Panc1 (cell line): ENCODE measurements around the gene ADCY9. TPM values are rescaled to one million over a fixed set of nuclear protein-coding genes. Genes with fewer than 3 reads are reported as not detected.

Source experiments
- ATAC-seq: fragments of 200-7000 bp; cut with Tn5 transposase; 2 replicates; pipeline ENCODE4 v1.9.1; 2020; ENCODE audit warnings: mild to moderate bottlenecking, moderate library complexity
- BruUV-seq: library from RNA; stranded (reverse); fragments of 400-500 nt; replicated peaks from 2 replicates; lab custom pipeline; 2021; lab: Mats Ljungman, UMichigan
- CTCF ChIA-PET: fragments of 300-600 bp; sonication (Branson Sonifier 250); formaldehyde crosslinking; loops from one replicate; lab custom pipeline; 2022; ENCODE audit warnings: antibody characterized with exemption; lab: Charles Lee
- POLR2A ChIA-PET: fragments of 300-600 bp; sonication (Branson Sonifier 250); formaldehyde crosslinking; loops from one replicate; lab custom pipeline; 2022; ENCODE audit warnings: antibody characterized with exemption; lab: Charles Lee
- DNase-seq: peaks from one replicate; pipeline ENCODE4 v3.0.0-alpha.2; 2010; ENCODE audit warnings: low read depth, low spot score
- H3K27ac ChIP-seq: 2 replicates; pipeline ENCODE4 v1.5.1; 2011; ENCODE audit warnings: mild to moderate bottlenecking, low read length, inconsistent platforms
- H3K27me3 ChIP-seq: fragments of 200-500 bp; sonication (Bioruptor generic); 2 replicates; pipeline ENCODE4 v1.6.0; 2014; ENCODE audit warnings: low read length, inconsistent platforms; ENCODE audit not compliant: control insufficient read depth, insufficient read depth
- H3K36me3 ChIP-seq: fragments of 200-500 bp; sonication (Bioruptor generic); 2 replicates; pipeline ENCODE4 v1.5.1; 2014; ENCODE audit warnings: inconsistent platforms, mild to moderate bottlenecking, low read length, moderate library complexity; ENCODE audit not compliant: control insufficient read depth, insufficient read depth
- H3K4me1 ChIP-seq: 2 replicates; pipeline ENCODE4 v1.5.1; 2011; ENCODE audit warnings: inconsistent platforms, mild to moderate bottlenecking, low read length, moderate library complexity; ENCODE audit not compliant: control insufficient read depth, insufficient read depth
- H3K4me3 ChIP-seq, 2 experiments: 2 replicates each; pipeline ENCODE4 v1.5.1; 2011 to 2012; ENCODE audit warnings: low read depth in 2 of 2, low read length in 2 of 2, mild to moderate bottlenecking in 2 of 2, inconsistent platforms in 1 of 2, moderate library complexity in 1 of 2
- H3K9me3 ChIP-seq: fragments of 200-500 bp; sonication (Bioruptor generic); 2 replicates; pipeline ENCODE4 v1.5.1; 2014; ENCODE audit warnings: low read depth, mild to moderate bottlenecking, inconsistent platforms, low read length, moderate library complexity; ENCODE audit not compliant: control insufficient read depth, insufficient read depth
- POLR2AphosphoS5 ChIP-seq: IDR thresholded peaks from 2 replicates; pipeline ENCODE4 v1.6.1; 2012; ENCODE audit warnings: mild to moderate bottlenecking, low read depth, low read length, moderate library complexity
- REST ChIP-seq, 2 experiments: IDR thresholded peaks; 2 replicates each; pipeline ENCODE4 v1.6.1; 2011 to 2012; ENCODE audit warnings: low read depth in 2 of 2, control low read depth in 1 of 2, low read length in 1 of 2, mild to moderate bottlenecking in 1 of 2, moderate library complexity in 1 of 2; ENCODE audit not compliant: insufficient read depth in 1 of 2
- SIN3A ChIP-seq: IDR thresholded peaks from 2 replicates; pipeline ENCODE4 v1.6.1; 2012; ENCODE audit warnings: low read depth, mild to moderate bottlenecking, low read length, moderate library complexity, borderline replicate concordance; ENCODE audit not compliant: insufficient read depth
- TCF7L2 ChIP-seq: IDR thresholded peaks from 2 replicates; pipeline ENCODE4 v1.6.1; 2011; ENCODE audit warnings: mild to moderate bottlenecking, low read depth, low read length, inconsistent platforms
- in situ Hi-C: cut with HindIII; loops from 2 replicates; pipeline ENCODE4 v1.10.0; 2016; ENCODE audit warnings: low sequenced_read_pairs, low pct_unique_long_range_greater_than_20kb
- intact Hi-C: fragments of 100-400 bp; cut with micrococcal nuclease; formaldehyde crosslinking; loops from one replicate; pipeline ENCODE4 v1.10.0; 2022; ENCODE audit not compliant: unreplicated experiment
- total RNA-seq: library from RNA; stranded (reverse); gene quantifications from one replicate; pipeline ENCODE4 v1.2.1, GENCODE V29; 2021; ENCODE audit not compliant: unreplicated experiment
- TF ChIP-seq, protein P1 (sequence below): fragments of 450-650 bp; IDR thresholded peaks from 2 replicates; pipeline ENCODE4 v1.5.1; 2017; ENCODE audit warnings: mild to moderate bottlenecking

Gene ADCY9
- total RNA-seq, 1 experiment from 2014 or later: 29.8 TPM

DNA sequence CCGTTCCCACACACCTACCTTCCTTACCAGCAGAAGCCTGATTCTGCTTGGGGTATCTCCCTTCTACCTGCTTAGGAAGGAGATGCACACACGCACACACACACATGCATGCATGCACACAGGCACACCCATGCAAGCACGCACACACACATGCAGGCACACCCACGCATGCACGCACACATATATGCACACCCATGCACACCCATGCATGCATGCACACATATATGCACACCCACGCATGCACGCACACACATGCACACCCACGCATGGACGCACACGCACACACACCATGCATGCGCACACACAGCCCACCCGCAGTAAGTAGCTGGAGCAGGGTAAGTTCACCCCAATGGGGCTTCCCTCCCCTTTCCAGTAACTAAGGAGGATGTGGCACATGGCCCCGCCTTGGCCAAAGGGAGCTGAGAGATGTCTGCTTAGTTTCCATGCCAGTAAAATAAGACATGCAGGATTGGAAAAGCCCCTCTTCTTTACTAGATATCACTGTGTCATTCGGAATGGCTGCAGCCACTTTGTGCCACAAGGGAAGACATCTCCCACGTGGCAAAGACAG is 33.7 kb downstream of the ADCY9 start:
- DNase-seq (no peak), ATAC-seq (no peak)
- CTCF ChIA-PET: no interaction called here
- BruUV-seq: no TSS peak
- intact Hi-C loops (no loop called here), in situ Hi-C loops (no loop called here)
- H3K9me3 ChIP-seq: no peaks in the 10 kb centered on the region
- POLR2A ChIA-PET: no interaction called here
- no peak overlapping the region for H3K27ac ChIP-seq
- no peaks in the 10 kb centered on the region for H3K36me3 ChIP-seq
- TF ChIP-seq, protein P1, sequence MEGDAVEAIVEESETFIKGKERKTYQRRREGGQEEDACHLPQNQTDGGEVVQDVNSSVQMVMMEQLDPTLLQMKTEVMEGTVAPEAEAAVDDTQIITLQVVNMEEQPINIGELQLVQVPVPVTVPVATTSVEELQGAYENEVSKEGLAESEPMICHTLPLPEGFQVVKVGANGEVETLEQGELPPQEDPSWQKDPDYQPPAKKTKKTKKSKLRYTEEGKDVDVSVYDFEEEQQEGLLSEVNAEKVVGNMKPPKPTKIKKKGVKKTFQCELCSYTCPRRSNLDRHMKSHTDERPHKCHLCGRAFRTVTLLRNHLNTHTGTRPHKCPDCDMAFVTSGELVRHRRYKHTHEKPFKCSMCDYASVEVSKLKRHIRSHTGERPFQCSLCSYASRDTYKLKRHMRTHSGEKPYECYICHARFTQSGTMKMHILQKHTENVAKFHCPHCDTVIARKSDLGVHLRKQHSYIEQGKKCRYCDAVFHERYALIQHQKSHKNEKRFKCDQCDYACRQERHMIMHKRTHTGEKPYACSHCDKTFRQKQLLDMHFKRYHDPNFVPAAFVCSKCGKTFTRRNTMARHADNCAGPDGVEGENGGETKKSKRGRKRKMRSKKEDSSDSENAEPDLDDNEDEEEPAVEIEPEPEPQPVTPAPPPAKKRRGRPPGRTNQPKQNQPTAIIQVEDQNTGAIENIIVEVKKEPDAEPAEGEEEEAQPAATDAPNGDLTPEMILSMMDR: no peak
- TF ChIP-seq REST (IDR thresholded peaks at IDR 0.05; ENCODE audit: insufficient read depth in 1 of 2, low read depth in 2 of 2, low read length in 1 of 2) (no peak), POLR2AphosphoS5 (no peak), TCF7L2 (no peak), SIN3A (no peak)
- peaks cover 7% of the 10 kb centered on the region; the same call in 1 of the 2 replicates for H3K4me1 ChIP-seq
- H3K4me3 ChIP-seq: no peak overlapping the region
- no peaks in the 10 kb centered on the region for H3K27me3 ChIP-seq

DNA sequence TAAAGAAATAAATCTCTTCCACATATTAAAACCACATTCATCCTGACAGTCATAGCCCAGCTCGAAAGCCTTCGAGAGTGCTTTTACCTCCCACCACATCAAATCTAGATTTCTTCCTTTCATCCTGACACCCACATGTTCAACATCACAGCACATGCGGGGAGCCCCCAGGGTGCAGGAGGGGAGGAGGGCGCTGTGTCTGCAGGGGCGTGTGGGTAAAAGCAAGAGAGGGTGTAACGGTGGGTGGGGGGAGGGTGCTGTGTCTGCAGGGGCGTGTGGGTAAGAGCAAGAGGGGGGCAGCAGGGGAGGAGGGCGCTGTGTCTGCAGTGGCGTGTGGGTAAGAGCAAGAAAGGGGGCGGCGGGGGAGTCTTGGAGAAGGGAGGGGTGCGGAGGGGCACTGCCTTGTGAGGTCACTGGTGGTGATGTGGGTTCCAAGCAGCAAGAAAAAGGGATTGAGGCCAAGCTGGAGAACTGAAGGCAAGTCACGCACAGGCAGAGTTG is 34.7 kb downstream of the ADCY9 start:
- no TSS peak for BruUV-seq
- H3K27ac ChIP-seq: no peak overlapping the region
- CTCF ChIA-PET: interaction anchor here (0.7 kb wide), 1 partner anchor 67 kb away, joined by 4 read pairs; no protein-coding TSS in a partner anchor
- H3K36me3 ChIP-seq: no peaks in the 10 kb centered on the region
- DNase-seq (no peak), ATAC-seq (no peak)
- no peak overlapping the region for H3K4me3 ChIP-seq
- no peaks in the 10 kb centered on the region for H3K27me3 ChIP-seq
- intact Hi-C loops: no loop called here
- in situ Hi-C loops: no loop called here
- H3K4me1 ChIP-seq: peaks cover 7% of the 10 kb centered on the region; the same call in 1 of the 2 replicates
- TF ChIP-seq, protein P1: no peak
- no peak for TF ChIP-seq REST (IDR thresholded peaks at IDR 0.05; ENCODE audit: insufficient read depth in 1 of 2, low read depth in 2 of 2, low read length in 1 of 2)
- no peak for TF ChIP-seq POLR2AphosphoS5
- no peak for TF ChIP-seq TCF7L2
- TF ChIP-seq SIN3A: no peak
- POLR2A ChIA-PET: no interaction called here
- no peaks in the 10 kb centered on the region for H3K9me3 ChIP-seq
